Stimulated activated naive CD4-positive, alpha-beta T cell (primary cell): Measurements from ENCODE around the gene CELF2.
A peak's percentile ranks its signal among the peaks of the same experiment; 100 is the strongest.

Source experiments
- DNase-seq, 6 experiments: peaks; one replicate each; lab custom pipeline; 2025; lab: John Stamatoyannopoulos, UW

The CELF2 gene

DNA sequence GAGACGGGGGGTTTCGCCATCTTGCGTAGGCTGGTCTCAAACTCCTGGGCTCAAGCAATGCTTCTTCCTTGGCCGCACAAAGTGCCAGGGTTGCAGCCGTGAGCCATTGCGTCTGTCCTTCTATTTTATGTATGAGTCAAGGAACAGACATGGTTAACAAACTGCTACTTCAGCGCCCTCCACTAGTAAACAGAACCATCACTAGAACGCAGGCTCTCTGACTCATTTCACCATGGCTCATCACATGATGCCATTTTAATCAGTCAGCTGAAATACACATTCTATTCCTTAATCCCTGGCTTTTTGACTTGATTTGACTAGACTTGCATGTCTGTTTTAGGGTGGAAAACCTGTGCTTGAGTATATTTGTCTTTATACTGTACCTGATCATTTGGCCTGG is 41.3 kb downstream of the CELF2 start:
- DNase-seq: no peak

DNA sequence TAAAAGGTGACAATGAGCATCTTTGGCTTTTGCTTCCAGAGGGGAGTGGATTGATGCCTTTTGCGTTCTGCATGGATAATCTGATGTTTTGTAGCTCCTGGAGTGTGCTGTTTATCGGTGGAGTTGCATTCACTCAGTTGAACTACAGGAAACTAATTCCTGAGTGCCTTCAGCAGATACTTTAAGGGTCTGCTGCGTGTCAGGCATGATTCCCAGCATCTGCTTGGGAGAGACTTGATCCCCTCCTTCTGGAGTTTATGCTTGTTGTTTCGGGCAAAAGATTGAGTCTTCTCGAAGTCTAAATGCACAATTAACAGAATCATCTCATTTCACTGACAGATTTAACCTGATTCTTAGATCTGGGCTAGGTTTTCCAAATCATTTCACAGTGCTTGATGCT is 46.2 kb downstream of the CELF2 start:
- DNase-seq: no peak

DNA sequence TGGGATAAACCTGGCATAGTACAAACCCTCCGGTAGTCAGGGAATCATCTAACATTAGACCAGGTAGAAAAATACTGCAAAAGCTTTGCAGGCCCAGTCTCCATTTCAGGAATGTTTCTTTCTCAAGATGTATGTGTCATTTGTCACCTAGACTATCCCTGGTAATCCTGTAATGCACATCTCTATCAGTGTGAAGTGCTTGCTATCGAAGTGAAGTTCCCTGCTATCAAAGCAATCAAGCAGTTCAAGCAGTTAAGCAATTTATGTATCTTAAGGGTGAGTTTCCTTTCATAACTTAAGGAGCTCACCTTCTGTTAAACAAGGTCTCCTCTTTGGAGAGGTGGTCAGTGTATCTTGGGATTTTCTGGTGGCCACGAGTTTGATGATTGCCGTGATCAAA is 47.2 kb downstream of the CELF2 start:
- DNase-seq: no peak

DNA sequence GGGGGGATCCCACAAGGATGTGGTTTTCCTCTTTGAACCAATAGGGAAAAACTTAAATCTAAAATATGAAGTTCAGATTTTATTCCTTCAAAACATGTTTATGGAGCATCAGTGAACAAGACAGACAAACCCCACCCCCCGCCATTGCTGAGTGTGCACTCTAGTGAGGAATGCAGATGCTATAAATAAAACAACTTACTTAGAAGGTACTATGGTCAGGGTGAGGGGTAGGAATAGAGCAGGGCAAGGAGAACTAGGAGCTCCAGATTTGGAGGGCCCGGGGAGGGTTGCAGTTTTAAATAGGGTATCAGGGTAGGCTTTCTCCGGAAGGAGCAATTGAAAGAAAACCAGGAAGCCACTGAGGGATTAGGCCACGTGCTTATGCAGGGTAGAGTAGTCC is 47.9 kb downstream of the CELF2 start:
- DNase-seq: no peak

DNA sequence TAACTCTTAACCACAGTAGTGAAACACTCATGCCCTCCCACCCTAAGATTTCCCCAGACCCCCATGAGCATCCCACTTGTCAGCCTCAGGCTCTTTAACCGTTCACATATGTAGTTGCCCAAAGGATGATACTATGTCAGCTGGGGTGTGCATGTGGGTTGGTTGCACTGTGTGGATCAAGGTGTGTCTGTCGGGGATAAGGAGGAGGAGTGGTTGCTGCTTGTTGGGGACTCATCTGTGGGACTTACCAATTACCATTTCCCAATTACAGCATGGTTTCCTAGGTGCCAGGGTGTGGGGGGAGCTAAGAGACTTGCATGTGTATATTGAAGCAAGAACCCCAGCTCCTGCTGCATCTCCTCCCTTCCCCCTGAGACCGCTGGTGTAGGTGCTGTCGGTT is 48.8 kb downstream of the CELF2 start:
- DNase-seq: no peak

- DNase-seq: no peak
Observed at GRCh38 chr10:11068861-11069633, 51.4 kb downstream of the CELF2 start.

GRCh38 chr10:11073410-11073809 is 55.7 kb downstream of the CELF2 start:
- DNase-seq: no peak

DNA sequence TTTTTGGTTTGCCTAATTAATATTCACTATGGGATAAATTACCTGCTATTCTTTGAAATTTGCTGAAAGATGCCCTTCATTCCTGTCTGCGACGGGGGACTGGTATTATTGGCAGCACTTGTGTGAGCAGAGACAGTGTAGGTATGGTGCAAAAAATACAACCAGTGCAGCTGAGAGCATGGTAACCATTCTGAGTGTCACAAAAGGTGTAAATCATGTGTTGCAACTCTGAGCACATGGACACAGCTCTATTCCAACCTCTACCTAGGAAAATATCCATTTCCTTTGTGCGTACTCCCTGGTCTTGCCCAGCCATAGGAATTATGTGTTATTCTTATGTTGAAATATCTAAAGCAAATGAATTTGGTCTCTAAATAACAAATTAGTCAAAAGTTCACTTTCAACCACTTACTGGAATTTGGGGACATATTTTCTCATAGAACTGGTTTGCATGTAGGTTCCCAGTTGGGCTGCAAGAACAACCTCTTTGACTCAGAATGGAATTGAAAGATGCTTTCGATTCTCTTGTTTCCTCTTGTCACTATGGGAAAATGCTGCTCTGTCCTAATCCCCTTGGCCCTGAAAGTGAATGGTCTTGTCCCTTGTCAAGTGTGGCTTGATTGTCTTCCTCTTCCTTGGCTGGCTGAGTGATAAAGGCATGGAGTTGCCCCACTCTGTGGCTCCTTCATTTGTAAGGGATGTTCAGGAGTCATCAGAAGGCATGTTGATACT is 57.0 kb downstream of the CELF2 start:
- no peak for DNase-seq

DNA sequence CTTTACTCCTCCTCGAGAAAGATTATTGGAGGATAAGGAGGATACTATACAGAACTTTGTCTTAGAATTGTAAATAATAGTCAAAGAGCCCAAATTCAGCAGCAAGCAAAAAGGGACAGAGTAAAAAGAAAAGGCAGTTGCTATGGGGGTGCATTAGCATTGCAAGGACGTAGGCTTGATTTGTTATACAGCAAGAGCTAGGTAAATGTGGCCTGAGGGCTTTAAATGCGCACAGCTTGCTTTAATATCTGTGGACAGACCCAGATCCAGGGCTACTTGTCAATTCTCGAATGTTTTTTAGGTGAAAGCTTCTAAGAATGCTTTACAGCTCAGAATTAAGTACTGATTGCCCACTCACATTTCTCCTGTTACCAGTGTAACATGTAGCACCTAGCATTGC is 58.5 kb downstream of the CELF2 start:
- DNase-seq: no peak

GRCh38 chr10:11080564-11080984 is 62.9 kb downstream of the CELF2 start:
- DNase-seq: no peak

GRCh38 chr10:11081408-11081807 is 63.7 kb downstream of the CELF2 start:
- DNase-seq: no peak

DNA sequence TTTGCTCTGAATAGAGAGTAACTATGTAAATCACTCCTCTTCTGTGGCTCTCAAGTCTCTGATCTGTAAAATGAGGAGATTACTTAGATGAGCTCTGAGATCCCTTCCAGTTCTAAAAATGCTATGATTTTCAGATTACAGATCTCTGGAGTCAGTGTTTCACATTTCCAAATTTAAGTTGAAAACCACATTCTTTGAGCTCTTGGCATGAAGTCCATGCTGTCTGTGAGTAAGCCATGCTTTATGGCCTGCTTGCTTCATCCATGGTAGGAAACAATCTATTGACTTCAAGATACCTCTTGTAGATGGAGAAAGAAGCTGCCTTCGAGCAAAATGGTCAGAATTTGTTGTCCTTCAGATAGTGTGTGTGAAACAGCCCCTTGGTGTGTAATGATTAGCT is 64.9 kb downstream of the CELF2 start:
- DNase-seq: no peak

DNA sequence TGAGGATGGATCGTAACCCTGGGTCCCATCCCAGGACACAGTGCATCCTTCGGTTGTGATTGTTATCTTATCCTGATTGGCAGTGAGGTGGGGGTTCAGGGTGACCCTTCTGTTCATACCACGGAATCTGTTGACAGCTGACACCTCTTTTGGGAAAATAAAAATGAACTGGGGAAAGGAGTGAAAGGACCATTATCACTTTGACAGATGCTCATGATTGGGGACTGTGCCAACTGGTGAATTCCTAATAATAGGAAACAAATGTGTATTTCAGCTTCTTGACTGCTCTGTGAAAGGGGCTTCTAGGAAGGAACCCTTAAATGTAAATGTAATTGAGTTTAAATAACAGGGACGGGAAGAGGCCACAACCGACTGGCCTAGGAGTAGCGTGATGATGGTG is 65.4 kb downstream of the CELF2 start:
- no peak for DNase-seq

- no peak for DNase-seq
Observed at GRCh38 chr10:11085545-11085944, 67.9 kb downstream of the CELF2 start.

DNA sequence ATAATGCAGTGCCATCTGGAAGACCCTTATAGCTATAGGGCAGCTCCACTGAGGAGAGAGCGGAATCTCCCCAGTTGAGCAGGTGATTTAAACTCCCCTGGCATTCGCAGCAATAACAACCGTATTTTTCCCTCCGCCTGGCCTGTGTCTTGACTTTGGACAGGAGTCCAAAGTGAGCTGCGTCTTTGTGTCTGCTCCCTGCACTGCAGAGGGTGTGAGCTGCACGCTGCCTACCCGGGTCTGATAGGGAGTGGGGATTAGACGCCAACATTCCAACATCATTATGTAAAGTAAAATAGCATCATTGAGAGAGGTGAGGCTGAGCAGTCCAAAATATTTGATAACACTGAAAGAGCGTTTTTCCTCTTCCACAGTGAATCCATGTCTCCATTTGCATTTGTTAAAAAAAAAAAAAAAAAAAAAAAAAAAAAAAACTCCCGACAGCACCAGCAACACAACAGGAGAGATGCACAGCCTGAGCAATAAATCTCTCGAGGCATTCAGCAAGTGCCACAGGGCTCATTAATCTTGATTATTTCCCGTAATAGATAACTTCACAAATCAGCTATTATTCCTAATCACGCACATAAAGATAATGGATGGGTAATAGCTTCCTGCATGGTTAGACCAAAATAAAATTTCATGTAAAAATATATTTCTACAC is 68.6 kb downstream of the CELF2 start:
- no peak for DNase-seq

- DNase-seq: no peak
Observed at GRCh38 chr10:11087372-11087771, 69.7 kb downstream of the CELF2 start.

- DNase-seq: peak in 1 of 6 experiments; percentile 9
Observed at GRCh38 chr10:11088709-11089108, 71.0 kb downstream of the CELF2 start.

DNA sequence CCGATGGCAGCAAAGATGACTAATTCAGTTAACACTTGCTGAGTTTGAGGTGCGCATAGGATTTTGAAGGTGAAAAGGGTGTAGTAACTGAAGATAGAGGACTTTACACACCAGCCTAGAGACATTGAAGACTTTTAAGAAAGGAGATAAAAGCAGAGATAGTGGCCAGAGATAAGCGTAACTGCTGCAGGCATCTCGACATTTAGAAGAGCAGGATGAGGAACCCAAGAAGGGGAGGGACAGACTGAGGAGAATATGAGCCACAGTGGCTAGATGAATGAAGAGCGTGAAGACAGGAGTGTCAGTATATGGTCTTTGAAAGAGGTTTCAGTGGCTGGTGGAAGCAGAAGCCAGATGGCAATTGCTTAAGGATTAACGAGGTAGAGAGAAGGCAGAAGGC is 71.6 kb downstream of the CELF2 start:
- peak in 1 of 6 experiments; percentile 10 for DNase-seq

- no peak for DNase-seq
Observed at GRCh38 chr10:11091517-11092102, 73.9 kb downstream of the CELF2 start.

DNA sequence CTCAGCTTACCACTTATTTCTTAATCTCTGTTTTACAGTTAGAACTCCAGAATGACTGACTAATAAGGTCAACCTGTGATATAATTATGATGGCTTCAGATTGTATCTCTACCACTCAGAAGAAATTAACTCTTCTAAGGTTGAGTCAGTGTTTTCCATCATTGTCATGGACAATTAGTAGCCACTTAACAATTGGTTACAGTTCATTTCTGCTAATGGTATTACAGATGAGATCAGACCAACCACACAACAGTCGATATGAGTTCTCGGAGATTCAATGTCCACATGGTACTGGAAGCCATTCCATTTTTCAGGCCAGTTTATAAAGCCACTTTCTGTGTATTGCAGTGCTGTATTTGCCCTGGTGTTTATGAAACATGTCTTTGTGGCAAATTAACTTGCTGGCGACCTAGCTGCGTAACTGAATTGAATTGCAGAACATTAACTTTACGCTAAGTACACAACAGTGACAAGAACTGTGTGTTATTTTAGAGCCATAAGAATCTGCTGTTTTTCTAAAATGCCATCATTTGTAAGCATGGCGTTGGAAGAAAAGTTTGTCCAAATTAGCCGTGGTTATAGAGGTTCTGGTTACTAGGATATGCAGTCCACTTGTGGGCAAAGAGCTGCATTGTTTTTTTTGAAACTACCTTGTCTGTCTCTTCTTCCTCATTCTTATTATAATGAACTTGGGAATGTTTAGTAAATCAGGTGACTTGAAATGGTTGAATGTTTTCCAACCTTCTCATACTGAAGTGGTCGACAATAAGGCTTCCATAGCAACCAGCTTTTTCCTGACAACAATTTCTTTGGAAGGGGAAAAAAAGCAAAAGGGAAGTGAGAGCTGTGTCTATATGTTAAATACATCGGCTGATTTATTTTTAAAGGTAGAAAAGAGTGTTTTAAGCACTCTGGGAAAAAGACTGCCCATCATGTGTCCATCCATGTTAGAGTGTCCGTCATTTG is 76.4 kb downstream of the CELF2 start:
- DNase-seq: no peak

DNA sequence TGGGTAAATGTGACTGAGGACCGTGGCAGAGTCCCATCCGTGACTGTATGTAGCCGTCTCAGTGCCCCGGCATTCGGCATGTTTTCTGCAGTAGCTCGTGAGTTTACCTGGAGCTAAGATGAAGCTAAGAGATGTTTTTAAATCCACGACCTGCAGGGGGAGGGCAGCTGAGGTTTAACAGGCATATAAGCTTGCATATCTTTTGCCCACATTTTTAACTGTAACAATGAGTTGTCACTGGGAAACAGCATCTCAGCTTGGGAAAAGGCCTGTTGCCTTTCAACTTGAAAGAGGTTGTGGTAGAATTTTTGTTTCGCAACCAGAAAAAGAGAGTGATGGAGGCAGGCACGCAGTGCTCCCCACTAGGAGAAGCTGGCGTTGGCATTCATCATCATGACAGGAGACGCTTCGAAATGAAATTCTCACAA is 77.7 kb downstream of the CELF2 start:
- no peak for DNase-seq
